HG03196 (cell line): ENCODE measurements around the gene DCTPP1.
"Not testable (repeated sequence)": the region's sequence is repeated elsewhere in the genome, so short reads cannot be mapped to it uniquely, and the experiment has no call there.

ENCODE experiments used
- ATAC-seq: cut with Tn5 transposase; IDR thresholded peaks from one replicate; pipeline ENCODE4 v1.9.1; 2021; ENCODE audit not compliant: unreplicated experiment

The DCTPP1 gene

DNA sequence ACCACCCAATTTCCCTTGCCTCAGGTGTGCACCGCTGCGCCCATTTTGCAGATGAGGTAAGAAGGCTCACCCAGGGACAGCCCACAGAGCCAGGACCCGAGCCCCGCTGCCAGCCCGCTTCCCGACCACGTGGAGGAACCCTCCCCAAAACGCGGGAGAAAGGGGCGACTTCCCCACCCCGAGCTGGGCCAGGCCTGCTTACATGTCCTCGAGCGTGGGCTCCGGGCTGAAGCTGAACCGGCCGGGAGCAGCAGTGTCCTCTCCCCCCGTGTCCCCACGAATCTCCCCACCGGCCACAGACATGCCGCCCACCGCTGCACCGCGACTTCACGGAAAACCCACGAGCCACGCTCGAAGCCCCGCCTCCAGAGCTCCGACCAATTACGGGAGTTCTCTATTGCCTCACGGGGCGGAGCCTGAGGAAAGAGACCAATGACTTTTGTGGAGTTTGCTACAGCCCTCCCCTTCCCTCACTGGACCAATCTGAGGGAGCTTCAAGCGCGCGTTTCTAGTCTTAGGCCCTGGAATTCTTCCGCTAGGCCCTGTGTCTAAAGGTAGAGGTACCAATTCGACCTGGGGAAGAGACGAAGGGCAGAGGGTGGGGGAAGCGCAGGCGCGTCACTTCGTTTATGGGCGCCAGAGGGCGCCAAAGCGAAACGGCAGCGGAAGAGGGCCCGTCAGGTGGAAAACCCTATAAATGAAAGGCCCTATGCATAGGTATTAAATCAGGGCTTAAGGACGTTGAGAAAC is at the start of gene DCTPP1:
DCTPP1 (minus strand) TSS at position 353 of the 750 bp plus-strand sequence; CDS start at position 303, 50 bp downstream.
- ATAC-seq = peak; percentile 95

DNA sequence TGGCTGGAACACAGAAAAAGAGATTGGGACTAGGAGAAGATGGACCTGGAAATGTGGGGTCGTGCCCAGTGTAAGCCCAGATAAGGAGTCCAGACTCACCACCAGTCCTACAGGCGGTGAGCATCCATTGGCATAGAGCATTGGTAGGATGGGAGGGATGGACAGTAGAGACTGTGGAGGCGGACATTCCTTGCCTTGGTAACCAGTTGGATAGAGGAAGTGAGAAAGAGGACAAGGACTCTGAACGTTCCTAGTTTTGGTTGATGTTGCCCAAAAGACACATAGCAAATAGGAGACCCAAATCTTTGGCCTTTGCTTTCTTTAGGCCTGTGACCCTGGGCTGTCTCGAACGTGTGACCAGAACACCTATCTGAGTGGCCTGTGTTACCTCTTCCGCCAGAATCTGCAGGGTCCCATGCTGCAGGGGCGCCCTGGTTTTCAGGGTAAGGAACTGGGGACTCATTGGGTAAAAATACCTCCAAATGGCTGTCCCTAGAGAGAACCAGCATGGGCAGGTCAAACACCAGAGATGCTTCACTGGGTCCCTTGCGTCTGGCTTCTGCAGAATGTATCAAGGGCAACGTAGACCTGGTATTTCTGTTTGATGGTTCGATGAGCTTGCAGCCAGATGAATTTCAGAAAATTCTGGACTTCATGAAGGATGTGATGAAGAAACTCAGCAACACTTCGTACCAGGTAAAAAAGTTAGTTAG is 49.1 kb upstream of the DCTPP1 start:
- no peak for ATAC-seq

DNA sequence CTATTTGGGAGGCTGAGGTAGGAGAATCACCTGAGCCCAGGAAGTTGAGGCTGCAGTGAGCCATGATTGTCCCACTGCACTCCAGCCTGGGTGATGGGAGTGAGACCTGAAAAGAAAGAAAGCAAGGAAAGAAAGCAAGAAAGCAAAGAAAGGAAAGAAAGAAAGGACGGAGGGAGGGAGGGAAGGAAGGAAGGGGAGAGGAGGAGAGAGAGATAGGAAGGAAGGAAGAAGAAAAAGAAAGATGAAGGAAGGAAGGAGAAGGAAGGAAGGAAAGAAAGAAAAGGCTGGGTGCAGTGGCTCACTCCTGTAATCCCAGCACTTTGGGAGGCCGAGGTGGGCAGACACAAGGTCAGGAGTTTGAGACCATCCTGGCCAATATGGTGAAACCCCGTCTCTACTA is 47.9 kb upstream of the DCTPP1 start:
- ATAC-seq = not testable (repeated sequence)

DNA sequence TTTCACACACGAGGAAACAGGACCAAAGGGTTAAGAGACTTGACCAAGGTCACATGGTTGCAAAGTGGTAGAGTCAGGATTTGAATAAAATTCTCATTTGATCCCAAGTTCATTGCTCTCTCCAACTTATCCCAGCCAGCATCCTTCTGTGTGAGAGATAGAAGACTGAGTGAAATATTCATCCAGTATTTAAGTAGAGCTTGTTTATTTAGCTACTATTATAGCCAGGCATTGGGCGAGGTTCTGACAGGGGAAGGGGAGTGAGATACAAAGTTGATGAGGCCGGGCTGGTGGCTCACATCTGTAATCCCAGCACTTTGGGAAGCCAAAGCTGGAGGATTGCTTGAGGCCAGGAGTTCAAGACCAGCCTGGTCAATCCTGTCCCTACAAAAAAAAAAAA is 47.2 kb upstream of the DCTPP1 start:
- no peak for ATAC-seq

DNA sequence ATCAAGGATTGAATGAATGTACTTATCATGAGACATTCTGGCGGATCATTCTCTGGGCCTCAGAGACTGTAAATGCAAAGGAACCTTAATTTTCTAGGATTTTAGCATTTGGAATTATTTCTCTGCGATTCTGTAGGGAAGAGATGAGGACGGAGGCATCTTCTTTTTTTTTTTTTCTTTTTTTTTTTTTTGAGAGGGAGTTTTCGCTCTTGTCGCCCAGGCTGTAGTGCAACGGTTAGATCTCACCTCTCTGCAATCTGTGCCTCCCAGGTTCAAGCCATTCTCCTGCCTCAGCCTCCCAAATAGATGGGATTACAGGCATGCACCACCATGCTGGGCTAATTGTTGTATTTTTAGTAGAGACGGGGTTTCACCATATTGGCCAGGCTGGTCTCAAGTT is 44.9 kb upstream of the DCTPP1 start:
- no peak for ATAC-seq

DNA sequence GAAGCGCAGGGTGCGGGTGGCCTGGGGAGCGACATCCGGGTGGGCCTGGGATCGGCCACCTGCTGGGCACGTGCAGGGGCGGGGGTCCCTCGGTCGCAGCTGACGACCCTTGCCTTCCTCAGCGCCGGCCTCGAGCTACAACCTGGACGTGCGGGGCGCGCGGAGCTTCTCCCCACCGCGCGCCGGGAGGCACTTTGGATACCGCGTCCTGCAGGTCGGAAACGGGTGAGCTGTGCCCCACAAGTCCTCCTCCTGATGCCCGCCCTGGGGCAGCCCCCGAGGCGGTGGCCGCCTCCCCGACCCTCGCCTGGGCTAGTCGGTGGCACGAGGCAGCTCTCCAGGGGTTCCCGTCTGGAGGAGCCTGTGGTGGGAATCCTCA is 44.2 kb upstream of the DCTPP1 start:
- ATAC-seq = no peak

DNA sequence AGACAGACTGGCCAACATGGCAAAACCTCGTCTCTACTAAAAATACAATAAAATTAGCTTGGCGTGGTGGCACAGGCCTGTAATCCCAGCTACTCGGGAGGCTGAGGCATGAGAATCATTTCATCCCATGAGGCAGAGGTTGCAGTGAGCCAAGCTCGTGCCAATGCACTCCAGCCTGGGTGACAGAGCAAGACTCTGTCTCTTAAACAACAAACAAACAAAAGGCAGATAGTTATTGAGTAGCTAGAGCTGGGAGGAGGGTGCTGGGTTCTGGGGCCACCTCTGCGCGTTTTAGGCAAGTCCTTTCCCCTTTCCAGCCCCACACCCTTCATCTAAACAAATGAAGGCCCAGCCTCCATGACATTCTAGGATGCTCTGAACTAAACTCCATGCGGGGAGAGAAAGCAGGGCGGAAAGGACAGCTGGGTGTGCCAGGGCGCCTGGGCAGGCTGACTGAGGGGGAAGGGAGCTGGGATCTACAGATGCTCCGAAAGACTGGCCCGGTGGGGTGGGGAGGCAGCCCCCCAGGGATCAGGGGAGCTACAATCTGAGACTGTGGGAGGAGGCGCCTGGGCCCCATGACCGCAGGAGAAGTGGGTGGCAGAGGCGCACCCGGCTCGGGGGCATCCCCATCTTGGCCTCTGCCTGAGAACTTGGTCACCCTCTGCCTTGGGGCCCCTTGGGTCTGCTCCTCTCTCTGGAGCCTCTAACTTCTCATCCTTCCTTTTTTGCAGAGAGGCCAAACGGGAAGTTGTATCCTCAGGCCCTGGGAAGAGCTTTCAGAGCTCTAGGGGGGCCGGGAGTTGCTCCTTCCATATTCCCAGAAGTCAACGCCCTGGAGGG is 43.6 kb upstream of the DCTPP1 start:
- no peak for ATAC-seq

DNA sequence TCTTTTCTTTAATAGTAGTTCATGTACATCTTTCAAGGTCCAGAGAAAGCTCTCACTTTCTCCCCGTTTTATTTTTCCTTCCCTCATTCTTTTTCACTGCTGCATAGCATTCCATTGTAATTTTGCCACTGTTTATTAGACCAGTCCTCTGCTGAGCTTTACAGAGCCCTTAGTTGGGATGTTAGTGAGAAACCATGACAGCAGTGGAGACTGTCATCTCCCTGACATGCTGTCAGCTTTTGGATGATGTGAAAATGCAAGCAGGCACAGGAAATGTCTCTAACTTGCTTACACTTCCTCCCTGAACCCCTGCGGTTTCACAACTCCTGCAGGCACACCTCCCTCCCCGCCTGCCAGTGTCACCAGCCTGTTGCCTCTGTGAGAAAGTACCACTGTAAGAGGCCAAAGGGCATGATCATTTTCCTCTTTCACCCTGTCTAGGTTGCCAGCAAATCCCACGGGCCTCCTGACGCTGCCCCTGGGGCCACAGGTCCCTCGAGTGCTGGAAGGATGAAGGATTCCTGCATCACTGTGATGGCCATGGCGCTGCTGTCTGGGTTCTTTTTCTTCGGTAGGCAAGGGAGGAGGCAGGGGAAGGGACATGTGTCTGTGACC is 42.6 kb upstream of the DCTPP1 start, which contains the start of gene ITGAL:
ITGAL (plus strand) TSS at position 415 of the 615 bp plus-strand sequence; CDS start at position 511, 96 bp downstream.
- ATAC-seq = peak; percentile 57

DNA sequence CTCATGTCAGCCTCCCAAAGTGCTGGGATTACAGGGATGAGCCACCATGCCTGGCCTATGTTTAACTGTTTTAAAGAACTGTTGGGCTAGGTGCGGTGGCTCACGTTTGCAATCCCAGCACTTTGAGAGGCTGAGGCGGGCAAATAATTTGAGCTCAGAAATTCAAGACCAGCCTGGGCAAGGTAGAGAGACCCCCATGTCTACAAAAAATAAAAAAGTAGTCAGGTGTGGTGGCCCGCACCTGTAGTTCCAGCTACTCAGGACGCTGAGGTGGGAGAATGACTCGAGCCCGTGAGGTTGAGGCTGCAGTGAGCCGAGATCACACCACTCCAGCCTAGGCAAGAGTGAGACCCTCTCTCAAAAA is 40.8 kb upstream of the DCTPP1 start:
- no peak for ATAC-seq

DNA sequence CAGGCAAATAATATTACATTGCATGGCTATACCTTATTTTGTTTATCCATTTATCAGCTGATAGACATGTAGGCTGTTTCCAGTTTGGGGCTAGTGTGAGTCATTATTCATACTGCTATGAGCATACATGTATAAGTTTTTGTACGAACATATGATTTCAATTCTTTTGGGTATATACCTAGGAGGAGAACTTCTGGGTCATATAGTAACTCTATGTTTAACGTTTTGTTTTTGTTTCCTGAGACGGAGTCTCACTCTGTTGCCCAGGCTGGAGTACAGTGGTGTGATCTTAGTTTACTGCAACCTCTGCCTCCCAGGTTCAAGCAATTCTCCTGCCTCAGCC is 40.3 kb upstream of the DCTPP1 start:
- ATAC-seq = no peak

DNA sequence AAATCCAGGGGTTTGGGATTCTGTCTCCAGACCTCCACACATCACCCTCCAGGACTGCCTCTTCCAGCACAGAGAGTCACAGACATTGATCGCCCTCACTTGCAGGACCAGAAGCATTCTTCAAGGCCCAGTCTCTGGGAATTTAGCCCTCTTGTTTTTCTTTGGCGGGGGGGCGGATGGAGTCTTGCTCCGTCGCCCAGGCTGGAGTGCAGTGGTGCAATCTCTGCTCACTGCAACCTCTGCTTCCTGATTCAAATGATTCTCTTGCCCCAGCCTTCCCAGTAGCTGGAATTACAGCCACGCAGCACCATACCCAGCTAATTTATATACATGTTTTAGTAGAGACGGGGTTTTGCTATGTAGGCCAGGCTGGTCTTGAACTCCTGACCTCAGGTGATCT is 34.2 kb upstream of the DCTPP1 start:
- ATAC-seq = no peak

DNA sequence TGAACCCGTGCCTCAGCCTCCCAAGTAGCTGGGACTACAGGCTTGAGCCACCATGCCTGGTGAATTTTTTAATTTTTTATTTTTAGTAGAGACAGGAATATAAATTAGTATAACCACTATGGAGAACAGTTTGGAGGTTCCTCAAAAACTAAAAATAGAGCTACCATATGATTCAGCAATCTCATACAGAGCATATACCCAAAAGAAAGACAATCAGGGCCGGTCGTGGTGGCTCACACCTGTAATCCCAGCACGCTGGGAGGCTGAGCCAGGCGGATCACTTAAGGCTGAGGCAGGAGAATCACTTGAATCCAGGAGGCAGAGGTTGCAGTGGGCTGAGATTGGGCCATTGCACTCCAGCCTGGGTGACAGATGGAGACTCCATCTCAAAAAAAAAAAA is 31.6 kb upstream of the DCTPP1 start:
- ATAC-seq = not testable (repeated sequence)

DNA sequence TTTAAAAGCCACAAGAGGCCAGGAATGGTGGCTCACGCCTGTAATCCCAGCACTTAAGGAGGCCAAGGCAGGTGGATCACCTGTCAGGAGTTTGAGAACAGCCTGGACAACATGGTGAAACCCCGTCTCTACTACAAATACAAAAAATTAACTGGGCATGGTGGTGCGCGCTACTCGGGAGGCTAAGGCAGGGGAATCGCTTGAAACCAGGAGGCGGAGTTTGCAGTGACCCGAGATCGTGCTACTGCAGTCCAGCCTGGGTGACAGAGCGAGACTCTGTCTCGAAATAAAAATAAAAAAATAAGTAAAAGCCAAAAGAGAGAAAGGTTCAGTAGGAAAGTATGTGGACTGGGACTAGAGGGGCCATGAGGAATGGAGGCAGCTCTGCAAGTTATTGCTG is 29.6 kb upstream of the DCTPP1 start:
- no peak for ATAC-seq

DNA sequence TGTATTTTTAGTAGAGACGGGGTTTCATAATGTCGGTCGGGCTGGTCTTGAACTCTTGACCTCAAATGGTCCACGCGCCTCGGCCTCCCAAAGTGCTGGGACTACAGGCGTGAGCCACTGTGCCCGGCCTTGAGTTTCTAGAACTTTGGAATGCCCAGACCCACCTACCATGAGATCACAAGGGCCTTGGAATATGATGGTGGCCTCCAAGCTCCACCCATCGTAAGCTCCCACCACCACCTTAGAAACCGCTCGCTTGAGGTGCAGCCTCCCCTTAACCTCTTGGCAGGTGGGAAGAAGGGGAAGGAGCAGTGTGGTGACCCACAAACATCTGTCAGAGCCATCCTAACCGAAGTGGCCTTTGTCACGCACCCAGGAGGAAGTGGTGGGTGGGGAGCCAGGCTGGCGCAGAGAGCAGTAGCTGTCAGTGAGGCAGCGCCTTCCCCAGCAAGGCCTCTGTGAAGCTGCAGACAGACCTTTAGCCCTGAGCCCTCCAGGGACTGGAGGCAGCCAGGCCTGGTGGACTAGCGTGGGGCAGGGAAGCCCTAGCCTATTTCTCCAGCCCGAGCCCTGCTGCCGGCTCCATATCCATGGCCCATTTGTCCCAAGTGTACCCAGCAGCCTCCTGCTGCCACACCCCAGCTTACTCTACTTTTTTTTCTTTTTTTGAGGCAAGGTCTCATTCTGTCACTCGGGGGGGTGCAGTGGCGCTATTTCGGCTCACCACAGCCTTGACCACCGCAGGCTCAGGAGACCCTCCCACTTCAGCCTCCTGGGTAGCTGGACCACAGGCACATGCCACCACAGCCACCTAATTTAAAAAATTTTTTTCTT is 28.9 kb upstream of the DCTPP1 start:
- peak; percentile 83 for ATAC-seq

DNA sequence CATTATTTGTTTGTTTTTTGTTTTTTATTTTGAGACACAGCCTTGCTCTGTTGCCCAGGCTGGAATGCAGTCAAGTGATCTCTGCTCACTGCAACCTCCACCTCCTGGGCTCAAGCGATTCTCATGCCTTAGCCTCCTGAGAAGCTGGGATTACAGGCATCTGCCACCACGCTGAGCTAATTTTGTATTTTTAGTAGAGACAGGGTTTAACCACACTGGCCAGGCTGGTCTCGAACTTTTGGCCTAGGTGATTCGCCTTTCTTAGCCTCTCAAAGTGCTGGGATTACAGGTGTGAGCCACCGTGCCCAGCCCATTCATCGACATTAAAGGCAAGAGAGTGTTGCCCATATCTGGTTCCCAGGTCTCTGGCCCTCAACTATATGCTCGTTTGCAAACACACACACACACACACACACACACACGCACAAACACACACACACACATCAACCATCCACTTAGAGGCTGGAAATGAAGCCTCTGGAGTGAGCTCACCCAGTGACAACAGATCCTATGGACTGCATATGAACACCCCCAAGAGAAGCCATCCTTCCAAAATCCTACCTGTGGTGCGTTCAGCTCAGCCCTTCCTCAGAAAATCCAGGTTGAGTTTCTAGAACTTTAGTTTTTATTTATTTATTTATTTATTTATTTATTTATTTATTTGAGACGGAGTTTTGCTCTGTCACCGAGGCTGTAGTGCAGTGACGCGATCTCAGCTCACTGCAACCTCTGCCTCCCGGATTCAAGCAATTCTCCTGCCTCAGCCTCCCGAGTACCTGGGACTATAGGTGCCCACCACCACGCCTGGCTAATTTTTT is 28.1 kb upstream of the DCTPP1 start:
- ATAC-seq = no peak

DNA sequence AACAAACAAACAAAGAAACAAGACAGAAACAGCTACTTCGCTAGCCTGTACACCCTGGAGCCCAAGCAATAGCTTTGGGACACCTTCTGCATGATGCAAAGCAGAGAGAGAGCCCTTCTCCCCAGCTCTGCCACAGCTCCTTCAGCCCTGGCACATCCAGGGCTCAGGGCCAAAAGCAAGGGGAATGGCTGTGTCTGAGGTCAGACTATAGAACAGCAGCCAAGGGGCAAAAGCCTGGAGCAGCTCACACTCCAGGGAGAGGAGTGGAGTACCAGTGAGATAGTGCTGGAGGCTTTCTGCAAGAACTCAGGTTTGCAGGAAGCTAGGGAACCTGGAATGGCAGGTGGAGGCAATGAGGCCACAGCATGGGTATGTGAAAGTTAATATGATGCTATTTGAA is 27.4 kb upstream of the DCTPP1 start:
- ATAC-seq = no peak

DNA sequence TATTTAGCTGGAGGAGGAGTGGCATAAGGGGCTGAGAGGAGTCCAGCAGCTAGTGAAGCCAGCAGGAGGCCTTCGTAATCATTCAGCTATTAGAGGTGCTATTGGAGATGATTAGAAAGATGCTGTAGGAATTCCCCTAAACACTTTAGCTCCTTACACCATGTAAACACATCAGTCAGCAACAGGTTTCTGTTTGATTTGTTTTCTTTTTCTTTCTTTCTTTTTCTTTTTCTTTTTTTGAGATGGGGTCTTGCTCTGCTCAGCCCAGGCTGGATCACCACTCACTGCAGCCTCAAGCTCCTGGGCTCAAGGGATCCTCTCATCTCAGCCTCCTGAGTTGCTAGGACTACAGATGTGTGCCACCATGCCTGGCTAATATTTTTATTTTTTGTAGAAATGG is 26.5 kb upstream of the DCTPP1 start:
- no peak for ATAC-seq

DNA sequence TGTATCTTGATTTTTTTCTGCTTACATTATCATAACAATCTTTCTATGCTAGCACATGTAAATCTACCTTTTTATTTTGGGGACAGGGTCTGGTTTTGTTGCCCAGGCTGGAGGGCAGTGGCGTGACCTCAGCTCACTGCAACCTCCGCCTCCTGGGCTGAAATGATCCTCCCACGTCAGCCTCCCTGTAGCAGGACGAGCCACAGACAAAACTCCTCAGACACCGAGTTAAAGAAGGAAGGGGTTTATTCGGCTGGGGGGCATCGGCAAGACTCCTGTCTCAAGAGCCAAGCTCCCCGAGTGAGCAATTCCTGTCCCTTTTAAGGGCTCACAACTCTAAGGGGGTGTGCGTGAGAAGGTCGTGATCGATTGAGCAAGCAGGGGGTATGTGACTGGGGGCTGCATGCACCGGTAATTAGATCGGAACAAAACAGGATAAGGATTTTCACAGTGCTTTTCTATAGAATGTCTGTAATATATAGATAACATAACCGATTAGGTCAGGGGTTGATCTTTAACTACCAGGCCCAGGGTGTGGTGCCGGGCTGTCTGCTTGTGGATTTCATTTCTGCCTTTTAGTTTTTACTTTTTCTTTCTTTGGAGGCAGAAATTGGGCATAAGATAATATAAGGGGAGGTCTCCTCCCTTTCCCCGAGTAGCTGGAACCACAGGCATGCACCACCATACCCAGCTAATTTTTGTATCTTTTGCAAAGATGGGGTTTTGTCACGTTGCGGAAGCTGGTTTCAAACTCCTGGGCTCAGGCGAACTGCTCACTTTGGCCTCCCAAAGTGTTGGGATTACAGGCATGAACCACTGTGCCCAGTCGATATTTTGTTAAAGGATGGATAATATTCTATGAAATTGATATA is 23.1 kb upstream of the DCTPP1 start:
- ATAC-seq = not testable (repeated sequence)

DNA sequence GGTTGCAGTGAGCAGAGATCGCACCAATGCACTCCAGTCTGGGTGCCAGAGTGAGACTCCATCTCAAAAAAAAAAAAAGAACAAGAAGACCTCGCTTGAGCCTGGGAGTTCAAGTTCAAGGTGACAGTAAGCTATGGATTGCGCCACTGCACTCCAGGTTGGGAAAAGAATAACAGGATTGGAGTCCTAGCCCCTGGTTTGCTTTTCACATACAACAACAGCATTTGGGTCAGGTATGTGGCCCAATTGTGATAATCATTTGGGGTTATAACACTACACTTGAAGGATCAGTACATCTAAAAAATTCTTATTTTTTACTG is 19.2 kb upstream of the DCTPP1 start:
- ATAC-seq = no peak
